GM12878 (cell line): Measurements from ENCODE around the gene MSI2. TPM values are rescaled to one million over a fixed set of nuclear protein-coding genes. Genes with fewer than 3 reads are reported as not detected.

Experiments
- ATAC-seq: fragments of 200-7000 bp; cut with Tn5 transposase; 3 replicates; pipeline ENCODE4 v1.9.1; 2020; ENCODE audit warnings: mild to moderate bottlenecking, moderate library complexity
- BruUV-seq: library from RNA; stranded (reverse); fragments of 400-500 nt; replicated peaks from 2 replicates; lab custom pipeline; 2021; lab: Mats Ljungman, UMichigan
- CTCF ChIA-PET: fragments of 300-600 bp; sonication (Branson Sonifier 250); formaldehyde crosslinking; extraction: SDS; loops from one replicate; lab custom pipeline; 2021; ENCODE audit warnings: inconsistent platforms; lab: Yijun Ruan, JAX
- POLR2A ChIA-PET: fragments of 350-600 bp; formaldehyde crosslinking; extraction: SDS; loops from one replicate; lab custom pipeline; 2021; ENCODE audit warnings: inconsistent platforms; lab: Charles Lee
- RAD21 ChIA-PET: fragments of 300-600 bp; sonication (Branson Sonifier 250); formaldehyde crosslinking; loops from one replicate; lab custom pipeline; 2023; ENCODE audit warnings: antibody characterized with exemption; ENCODE audit not compliant: unreplicated experiment; lab: Charles Lee
- SMC1A ChIA-PET: fragments of 300-600 bp; sonication (Branson Sonifier 250); formaldehyde crosslinking; loops from one replicate; lab custom pipeline; 2023; ENCODE audit not compliant: unreplicated experiment, uncharacterized antibody; lab: Charles Lee
- DNase-seq: peaks from one replicate; pipeline ENCODE4 v3.0.0-alpha.2; 2011; ENCODE audit warnings: low read depth, low spot score
- FAIRE-seq: peaks from 3 replicates; lab custom pipeline; 2011; peaks lifted over from hg19 to GRCh38; lab: Jason Lieb, UNC
- H2AFZ ChIP-seq: 2 replicates; pipeline ENCODE4 v1.6.0; 2011; ENCODE audit warnings: low read depth, low read length, control low read depth; ENCODE audit not compliant: control insufficient read depth
- H3K27ac ChIP-seq: 2 replicates; pipeline ENCODE4 v1.5.1; 2011; ENCODE audit warnings: control low read depth; ENCODE audit not compliant: control insufficient read depth, insufficient read depth
- H3K27me3 ChIP-seq, 2 experiments: replicated peaks in 1 of 2; 2 replicates each; pipeline versions ENCODE4 v1.6.0 to v1.6.1; 2011; ENCODE audit warnings: low read length in 1 of 2; ENCODE audit not compliant: control insufficient read depth in 2 of 2, insufficient read depth in 2 of 2
- H3K36me3 ChIP-seq, 2 experiments: 2 replicates each; pipeline ENCODE4 v1.5.1; 2011; ENCODE audit warnings: low read length in 1 of 2; ENCODE audit not compliant: control insufficient read depth in 2 of 2, insufficient read depth in 2 of 2
- H3K4me1 ChIP-seq: 2 replicates; pipeline ENCODE4 v1.6.1; 2011; ENCODE audit warnings: mild to moderate bottlenecking, low read length, moderate library complexity, mixed read lengths; ENCODE audit not compliant: control insufficient read depth, insufficient read depth
- H3K4me2 ChIP-seq: 2 replicates; pipeline ENCODE4 v1.6.0; 2011; ENCODE audit warnings: control low read depth; ENCODE audit not compliant: control insufficient read depth, insufficient read depth
- H3K4me3 ChIP-seq: fragments of 200-600 bp; sonication (generic); 2 replicates; pipeline ENCODE4 v1.5.1; 2016
- H3K79me2 ChIP-seq: 2 replicates; pipeline ENCODE4 v1.6.0; 2011; ENCODE audit warnings: low read length; ENCODE audit not compliant: control insufficient read depth, insufficient read depth
- H3K9ac ChIP-seq: 2 replicates; pipeline ENCODE4 v1.8.0; 2011; ENCODE audit warnings: low read length, control low read depth, mixed read lengths; ENCODE audit not compliant: control insufficient read depth, insufficient read depth
- H3K9me3 ChIP-seq: replicated peaks from 3 replicates; pipeline ENCODE4 v1.5.1; 2011; ENCODE audit warnings: mild to moderate bottlenecking, low read length; ENCODE audit not compliant: control insufficient read depth, insufficient read depth
- H4K20me1 ChIP-seq: 2 replicates; pipeline ENCODE4 v1.6.0; 2011; ENCODE audit not compliant: control insufficient read depth, insufficient read depth
- CBX3 ChIP-seq: fragments of 200-600 bp; sonication (generic); IDR thresholded peaks from 2 replicates; pipeline ENCODE4 v1.6.1; 2016; ENCODE audit warnings: low read depth, borderline replicate concordance
- CHD2 ChIP-seq: IDR thresholded peaks from 2 replicates; pipeline ENCODE4 v1.6.1; 2011; ENCODE audit warnings: low read depth, low read length, improper control_type of control experiment, borderline replicate concordance
- CUX1 ChIP-seq: IDR thresholded peaks from 2 replicates; pipeline ENCODE4 v1.6.1; 2012; ENCODE audit warnings: improper control_type of control experiment, low read depth, low read length; ENCODE audit not compliant: insufficient replicate concordance
- EP300 ChIP-seq, 2 experiments: fragments of 150-350 bp in 1 of 2; IDR thresholded peaks; 2 replicates each; pipeline ENCODE4 v1.6.1; 2011 to 2012; ENCODE audit warnings: low read depth in 2 of 2, low read length in 2 of 2, borderline replicate concordance in 1 of 2, improper control_type of control experiment in 1 of 2, inconsistent platforms in 1 of 2; ENCODE audit not compliant: control insufficient read depth in 1 of 2
- IRF5 ChIP-seq: fragments of 450-650 bp; IDR thresholded peaks from 2 replicates; pipeline ENCODE4 v1.6.1; 2017; ENCODE audit warnings: borderline replicate concordance
- JUNB ChIP-seq: IDR thresholded peaks from 2 replicates; pipeline ENCODE4 v1.6.1; 2016; ENCODE audit warnings: antibody characterized with exemption, mild to moderate bottlenecking
- WGBS: methylation state at CpG from one replicate; pipeline ENCODE4 v1.1.6; 2016; ENCODE audit warnings: low lambda C conversion rate; ENCODE audit not compliant: insufficient replicate concordance, insufficient coverage; ENCODE audit errors: missing lambda C conversion rate; 5-methylcytosine and 5-hydroxymethylcytosine counted together
- in situ Hi-C: fragments of 300-500 bp; cut with MboI; formaldehyde crosslinking; loops from 9 replicates; pipeline ENCODE4 v1.14.3; 2018; ENCODE audit warnings: mixed read lengths
- intact Hi-C: fragments of 100-400 bp; cut with micrococcal nuclease; formaldehyde crosslinking; loops from one replicate; pipeline ENCODE4 v1.14.2; 2022; ENCODE audit not compliant: unreplicated experiment
- polyA plus RNA-seq, 11 experiments: library from polyadenylated mRNA; depleted of rRNA in 4 of 11; unstranded in 6 of 11; stranded (reverse) in 5 of 11; fragments of >200 nt; fragmentation: Nextera tagmentation in 4 of 11; fragmentation: Illumina TruSeq in 1 of 11; extraction: Ambion mirVana in 4 of 11; extraction: Trizol in 1 of 11; gene quantifications; 1 replicate in 1 of 11; 2 replicates in 10 of 11; pipeline versions ENCODE4 v1.2.1 to v1.2.3, GENCODE V29; 2011 to 2016; ENCODE audit warnings: inconsistent platforms in 2 of 11, missing spikeins in 2 of 11, low read depth in 1 of 11
- total RNA-seq, 4 experiments: library from RNA; depleted of rRNA in 3 of 4; stranded (reverse); fragments of >200 nt in 3 of 4; fragmentation: Illumina TruSeq in 1 of 4; extraction: Trizol in 1 of 4; gene quantifications; 2 replicates each; pipeline versions ENCODE4 v1.2.1 to v1.2.3, GENCODE V29; 2013 to 2021

Gene MSI2
- total and polyA plus RNA-seq, 10 of the 15 experiments (the other 5 are each of a cell fraction or from before 2014, with no cell fraction given): 6.1 to 76.1 (median 42.0) TPM

- ATAC-seq: no peak
- Histone ChIP-seq H4K20me1 (no peaks in the 10 kb centered on the region), H3K27ac (no peak overlapping the region), H3K9ac (no peak overlapping the region), H3K4me2 (no peak overlapping the region), H3K36me3 (peaks cover 18 to 42% of the 10 kb centered on the region in 2 experiments), H3K9me3 (no peaks in the 10 kb centered on the region), H3K79me2 (peaks cover 21% of the 10 kb centered on the region), H3K27me3 (no peaks in the 10 kb centered on the region), H2AFZ (no peak overlapping the region), H3K4me3 (no peak overlapping the region), H3K4me1 (no peaks in the 10 kb centered on the region; the same call in 1 of the 2 replicates)
- ChIA-PET CTCF (interaction anchor here (1.4 to 1.7 kb wide), 3 partner anchors 9 to 170 kb away, joined by 5 to 8 read pairs (median 8); no protein-coding TSS in a partner anchor), RAD21 (interaction anchor here (2.0 kb wide), 1 partner anchor 134 kb away, joined by 5 read pairs; no protein-coding TSS in a partner anchor), POLR2A (interaction anchor here (1.0 to 1.6 kb wide), 3 partner anchors 11 to 14 kb away, joined by 3 to 4 read pairs (median 3); no protein-coding TSS in a partner anchor), SMC1A (interaction anchor here (1.0 to 5.0 kb wide), 3 partner anchors 11 to 59 kb away, joined by 4 to 29 read pairs (median 7); no protein-coding TSS in a partner anchor)
- in situ Hi-C loops: no loop called here
- no peak for FAIRE-seq
- 84% methylated on average over 7 of the region's 7 CpGs for WGBS
- DNase-seq: no peak
- TF ChIP-seq CBX3: no peak
- BruUV-seq: no TSS peak
- intact Hi-C loops: no loop called here
These were observed 14.5 kb downstream of the MSI2 start for GRCh38 chr17:57270801-57271245.

GRCh38 chr17:57271821-57272220 lies 15.5 kb downstream of the MSI2 start:
- Histone ChIP-seq H3K36me3 (peaks cover 15 to 40% of the 10 kb centered on the region in 2 experiments), H2AFZ (no peak overlapping the region)

More at GRCh38 chr17:57271821-57272220, 15.5 kb downstream of the MSI2 start:
- ATAC-seq (no peak), DNase-seq (no peak), FAIRE-seq (no peak)
- peaks cover 21% of the 10 kb centered on the region for H3K79me2 ChIP-seq
- H3K4me2 ChIP-seq: no peak overlapping the region
- no peak overlapping the region for H3K27ac ChIP-seq
- WGBS: 100% methylated on average over 6 of the region's 6 CpGs
- H3K4me3 ChIP-seq: no peak overlapping the region
- SMC1A ChIA-PET: interaction anchor here (1.2 to 5.0 kb wide), 2 partner anchors 12 to 28 kb away, joined by 4 to 29 read pairs; no protein-coding TSS in a partner anchor
- H4K20me1 ChIP-seq: no peaks in the 10 kb centered on the region
- no peak overlapping the region for H3K9ac ChIP-seq
- intact Hi-C loops (no loop called here), in situ Hi-C loops (no loop called here)
- no peaks in the 10 kb centered on the region for H3K27me3 ChIP-seq
- CTCF ChIA-PET: interaction anchor here (1.1 to 1.7 kb wide), 3 partner anchors 10 to 169 kb away, joined by 3 to 8 read pairs (median 5); no protein-coding TSS in a partner anchor
- RAD21 ChIA-PET: interaction anchor here (2.0 kb wide), 1 partner anchor 133 kb away, joined by 5 read pairs; no protein-coding TSS in a partner anchor
- no peak for TF ChIP-seq EP300 (IDR thresholded peaks at IDR 0.05; ENCODE audit: borderline replicate concordance in 1 of 2, control insufficient read depth in 1 of 2, low read depth in 2 of 2, low read length in 2 of 2)
- no peak for TF ChIP-seq CHD2
- no peak for TF ChIP-seq JUNB
- no peak for TF ChIP-seq CUX1
- no peak for TF ChIP-seq IRF5
- POLR2A ChIA-PET: interaction anchor here (0.6 to 1.6 kb wide), 3 partner anchors 9 to 28 kb away, joined by 4 to 5 read pairs (median 4); no protein-coding TSS in a partner anchor
- no TSS peak for BruUV-seq
- no peaks in the 10 kb centered on the region for H3K9me3 ChIP-seq
- H3K4me1 ChIP-seq: no peaks in the 10 kb centered on the region; the same call in 1 of the 2 replicates
